Measurements from ENCODE around the gene KSR2. TPM values are rescaled to one million over a fixed set of nuclear protein-coding genes. Genes with fewer than 3 reads are reported as not detected.

The KSR2 gene
- total and polyA plus RNA-seq, 2 of the 4 experiments (the other 2 are of a cell fraction) = not detected

GRCh38 chr12:117484901-117485300 is 483.9 kb downstream of the KSR2 start:
- H3K56ac ChIP-seq (ENCODE audit: extremely low read depth, insufficient read depth, low read length) = no peak overlapping the region

More at GRCh38 chr12:117484901-117485300, 483.9 kb downstream of the KSR2 start:
- no peaks in the 10 kb centered on the region for H3K79me1 ChIP-seq (ENCODE audit: low read depth in 1 of 2, low read length in 2 of 2)
- DNase-seq = no peak
- no peak overlapping the region for H2BK5ac ChIP-seq (ENCODE audit: low read depth, low read length, poor library complexity, severe bottlenecking)
- no peak overlapping the region for H2AFZ ChIP-seq (replicated peaks; ENCODE audit: low read length, poor library complexity)
- no peak overlapping the region for H2BK15ac ChIP-seq (ENCODE audit: low read depth, low read length)
- H3K4me1 ChIP-seq (ENCODE audit: control insufficient read depth, insufficient read depth, low read length) = no peaks in the 10 kb centered on the region
- no peak for ATAC-seq (ENCODE audit: low read depth)
- no peak overlapping the region for H3K4ac ChIP-seq (ENCODE audit: low read depth, low read length)
- no peak overlapping the region for H2BK120ac ChIP-seq (ENCODE audit: low read depth, low read length)
- no peaks in the 10 kb centered on the region for H3K36me3 ChIP-seq (ENCODE audit: control insufficient read depth, insufficient read depth, low read length)
- TF ChIP-seq POLR2A (IDR thresholded peaks at IDR 0.05; ENCODE audit: low read depth, low read length) (no peak), MXI1 (IDR thresholded peaks at IDR 0.05; ENCODE audit: borderline replicate concordance, low read depth, low read length) (no peak), SMC3 (IDR thresholded peaks at IDR 0.05; ENCODE audit: low read depth, low read length) (no peak), CEBPB (IDR thresholded peaks at IDR 0.05; ENCODE audit: low read depth, low read length) (no peak), MAZ (IDR thresholded peaks at IDR 0.05; ENCODE audit: borderline replicate concordance, low read depth, low read length) (no peak), RCOR1 (IDR thresholded peaks at IDR 0.05; ENCODE audit: insufficient replicate concordance, low read length) (no peak), BHLHE40 (IDR thresholded peaks at IDR 0.05; ENCODE audit: low read depth, low read length) (no peak), MAFK (IDR thresholded peaks at IDR 0.05; ENCODE audit: low read depth, low read length) (no peak), CTCF (conservative IDR thresholded peaks at IDR 0.05; ENCODE audit: low read depth, low read length) (no peak), RAD21 (IDR thresholded peaks at IDR 0.05; ENCODE audit: low read length) (no peak), RFX5 (IDR thresholded peaks at IDR 0.05; ENCODE audit: low read depth, low read length) (no peak), FOS (IDR thresholded peaks at IDR 0.05; ENCODE audit: low read depth, low read length) (no peak), USF2 (IDR thresholded peaks at IDR 0.05; ENCODE audit: low read depth, low read length) (no peak)
- WGBS, 2 experiments (ENCODE audit: extremely low coverage in 2 of 2, insufficient read length in 1 of 2) = no CpG with 5 or more reads among the region's 3 CpGs
- H4K20me1 ChIP-seq (ENCODE audit: insufficient read depth, low read length) = no peaks in the 10 kb centered on the region
- H3K14ac ChIP-seq (replicated peaks; ENCODE audit: low read depth, low read length) = no peak overlapping the region
- no peak overlapping the region for H3K4me3 ChIP-seq (ENCODE audit: insufficient read depth, low read depth, low read length)
- no peak overlapping the region for H4K8ac ChIP-seq (ENCODE audit: low read depth in 2 of 2, low read length in 2 of 2)
- no peak overlapping the region for H3K23ac ChIP-seq (ENCODE audit: low read depth, low read length)
- peaks cover 30% of the 10 kb centered on the region for H3K9me3 ChIP-seq (ENCODE audit: control insufficient read depth, insufficient read depth, low read length)
- H4K91ac ChIP-seq (ENCODE audit: insufficient read depth, low read depth, low read length) = no peak overlapping the region
- H2BK20ac ChIP-seq (ENCODE audit: low read depth, low read length) = no peak overlapping the region
- no peak overlapping the region for H2AK9ac ChIP-seq (replicated peaks; ENCODE audit: low read depth, low read length, poor library complexity)
- intact Hi-C loops (cut with micrococcal nuclease) = no loop called here
- H3K4me2 ChIP-seq (ENCODE audit: low read depth, low read length) = no peak overlapping the region
- CTCF ChIA-PET = no interaction called here
- H3K27ac ChIP-seq (ENCODE audit: insufficient read depth, low read length) = no peak overlapping the region
- POLR2A ChIA-PET (ENCODE audit: unreplicated experiment) = no interaction called here
- dilution Hi-C loops (cut with HindIII; ENCODE audit: low sequenced_read_pairs, unreplicated experiment) = no loop called here
- H3K18ac ChIP-seq (ENCODE audit: low read depth, low read length) = no peak overlapping the region
- no TSS peak for BruUV-seq (replicated peaks)
- H2AK5ac ChIP-seq (ENCODE audit: low read depth, low read length) = no peak overlapping the region
- H3K27me3 ChIP-seq (ENCODE audit: control insufficient read depth, insufficient read depth, low read length) = no peaks in the 10 kb centered on the region
- H3K9ac ChIP-seq (ENCODE audit: low read depth, low read length) = no peak overlapping the region
- H4K5ac ChIP-seq (ENCODE audit: low read depth, low read length) = no peak overlapping the region
- no peaks in the 10 kb centered on the region for H3K9me1 ChIP-seq (ENCODE audit: insufficient read depth, low read length)
- in situ Hi-C loops (cut with MboI; ENCODE audit: low sequenced_read_pairs) = no loop called here

Measured in IMR-90 (cell line).